ENCODE data around the gene CFAP100.

DNA sequence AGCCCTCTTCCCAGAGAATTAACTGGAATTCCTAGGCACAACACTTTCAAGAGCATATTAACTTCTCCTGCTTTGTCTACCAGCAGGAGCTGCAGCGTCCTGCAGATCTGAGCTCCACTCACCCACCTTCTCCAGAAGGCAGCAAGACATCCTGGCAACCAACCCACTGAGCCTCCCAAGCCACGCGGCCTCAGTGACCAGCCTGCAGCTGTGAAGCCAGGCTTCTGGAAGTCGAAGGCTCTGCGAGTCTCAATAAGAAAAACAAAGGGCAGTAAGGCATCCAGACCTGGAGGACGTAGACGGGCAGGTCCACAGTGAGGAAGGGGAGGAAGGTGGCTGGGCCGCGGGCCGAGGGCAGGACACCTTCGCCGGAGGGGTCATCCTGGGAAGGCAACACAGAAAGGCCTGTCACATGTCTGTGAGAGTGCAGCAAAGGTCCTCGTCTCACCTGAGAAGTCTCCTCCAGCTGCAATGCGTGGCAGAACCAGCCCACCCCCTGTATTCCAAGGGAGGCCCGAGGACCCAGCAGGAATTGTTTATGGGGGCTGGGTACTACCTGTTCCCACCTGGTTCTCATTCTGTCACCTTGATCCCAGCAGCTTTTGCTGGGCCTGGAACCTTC is 44.7 kb downstream of the CFAP100 start:
- TF ChIP-seq CTCF (IDR thresholded peaks at IDR 0.05) = no peak
- TF ChIP-seq POLR2A (IDR thresholded peaks at IDR 0.05) = no peak

Data from testis (tissue), 2 donors.